GM21528 (cell line): ENCODE results near the gene ADAMTS2.

Experiments
- ATAC-seq: cut with Tn5 transposase; IDR thresholded peaks from one replicate; pipeline ENCODE4 v1.9.1; 2021; ENCODE audit warnings: mild to moderate bottlenecking, moderate library complexity; ENCODE audit not compliant: unreplicated experiment, low FRiP score

ADAMTS2 gene

DNA sequence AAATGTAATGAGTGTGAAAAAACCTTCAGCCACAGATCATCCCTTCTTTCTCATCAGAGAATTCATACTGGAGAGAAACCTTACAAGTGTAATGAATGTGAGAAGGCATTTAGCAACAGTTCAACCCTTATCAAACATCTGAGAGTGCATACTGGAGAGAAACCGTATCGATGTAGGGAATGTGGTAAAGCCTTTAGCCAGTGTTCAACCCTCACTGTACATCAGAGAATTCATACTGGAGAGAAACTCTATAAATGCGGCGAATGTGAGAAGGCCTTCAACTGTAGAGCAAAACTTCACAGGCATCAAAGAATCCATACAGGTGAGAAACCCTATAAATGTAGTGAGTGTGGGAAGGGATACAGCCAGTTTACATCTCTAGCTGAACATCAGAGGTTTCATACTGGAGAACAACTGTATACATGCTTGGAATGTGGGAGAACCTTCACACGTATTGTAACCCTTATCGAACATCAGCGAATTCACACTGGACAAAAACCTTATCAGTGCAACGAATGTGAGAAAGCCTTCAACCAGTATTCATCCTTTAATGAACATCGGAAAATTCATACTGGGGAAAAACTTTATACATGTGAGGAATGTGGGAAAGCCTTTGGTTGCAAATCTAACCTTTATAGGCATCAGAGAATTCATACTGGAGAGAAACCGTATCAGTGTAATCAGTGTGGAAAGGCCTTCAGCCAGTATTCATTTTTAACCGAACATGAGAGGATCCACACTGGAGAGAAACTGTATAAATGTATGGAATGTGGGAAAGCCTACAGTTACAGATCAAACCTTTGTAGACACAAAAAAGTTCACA, 265.9 kb downstream of the ADAMTS2 start:
- no peak for ATAC-seq

DNA sequence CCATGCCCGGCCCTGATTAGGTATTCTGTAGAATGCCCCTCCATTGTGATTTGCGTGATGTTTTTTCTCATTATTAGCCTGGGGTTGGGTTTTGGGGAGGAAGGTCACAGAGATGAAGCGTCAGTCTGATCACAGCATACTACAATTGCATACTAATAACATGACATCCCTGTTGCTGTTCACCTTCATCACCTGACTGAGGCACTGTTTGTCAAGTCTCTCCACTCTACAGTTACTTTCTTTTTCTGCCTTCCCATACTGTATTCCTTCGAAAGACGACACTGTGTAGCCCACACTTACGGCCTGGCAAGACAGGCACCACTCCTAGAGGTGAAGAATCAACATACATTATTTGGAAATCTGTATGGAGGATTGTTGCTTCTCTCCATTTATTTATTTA, 279.6 kb downstream of the ADAMTS2 start:
- no peak for ATAC-seq

GRCh38 chr5:179061025-179061424, 284.2 kb downstream of the ADAMTS2 start:
- ATAC-seq: no peak
